Measurements from ENCODE around the gene SLIT3.

GRCh38 chr5:169011451-169011850, 289.5 kb downstream of the SLIT3 start:
- TF ChIP-seq ZNF341 (tag by site-specific recombination; IDR thresholded peaks at IDR 0.05; ENCODE audit: low read depth) (no peak), ZNF701 (tag by site-specific recombination; IDR thresholded peaks at IDR 0.05) (no peak), RBAK (tag by site-specific recombination; IDR thresholded peaks at IDR 0.05) (no peak), TCF7L2 (IDR thresholded peaks at IDR 0.05; ENCODE audit: borderline replicate concordance, low read depth, low read length) (no peak), ZBTB8A (tag by site-specific recombination; IDR thresholded peaks at IDR 0.05) (no peak), SALL2 (tag by site-specific recombination; IDR thresholded peaks at IDR 0.05; ENCODE audit: borderline replicate concordance) (no peak), ZNF747 (tag by site-specific recombination; IDR thresholded peaks at IDR 0.05) (no peak), ZNF670 (tag by site-specific recombination; IDR thresholded peaks at IDR 0.05; ENCODE audit: low read depth) (no peak), ZFP3 (tag by site-specific recombination; IDR thresholded peaks at IDR 0.05; ENCODE audit: low read depth) (no peak), ZNF645 (tag by site-specific recombination; IDR thresholded peaks at IDR 0.05) (no peak)
- TF ChIP-seq, protein P1, sequence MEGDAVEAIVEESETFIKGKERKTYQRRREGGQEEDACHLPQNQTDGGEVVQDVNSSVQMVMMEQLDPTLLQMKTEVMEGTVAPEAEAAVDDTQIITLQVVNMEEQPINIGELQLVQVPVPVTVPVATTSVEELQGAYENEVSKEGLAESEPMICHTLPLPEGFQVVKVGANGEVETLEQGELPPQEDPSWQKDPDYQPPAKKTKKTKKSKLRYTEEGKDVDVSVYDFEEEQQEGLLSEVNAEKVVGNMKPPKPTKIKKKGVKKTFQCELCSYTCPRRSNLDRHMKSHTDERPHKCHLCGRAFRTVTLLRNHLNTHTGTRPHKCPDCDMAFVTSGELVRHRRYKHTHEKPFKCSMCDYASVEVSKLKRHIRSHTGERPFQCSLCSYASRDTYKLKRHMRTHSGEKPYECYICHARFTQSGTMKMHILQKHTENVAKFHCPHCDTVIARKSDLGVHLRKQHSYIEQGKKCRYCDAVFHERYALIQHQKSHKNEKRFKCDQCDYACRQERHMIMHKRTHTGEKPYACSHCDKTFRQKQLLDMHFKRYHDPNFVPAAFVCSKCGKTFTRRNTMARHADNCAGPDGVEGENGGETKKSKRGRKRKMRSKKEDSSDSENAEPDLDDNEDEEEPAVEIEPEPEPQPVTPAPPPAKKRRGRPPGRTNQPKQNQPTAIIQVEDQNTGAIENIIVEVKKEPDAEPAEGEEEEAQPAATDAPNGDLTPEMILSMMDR (tag by site-specific recombination; IDR thresholded peaks at IDR 0.05) = no peak
- TF ChIP-seq, protein P2, sequence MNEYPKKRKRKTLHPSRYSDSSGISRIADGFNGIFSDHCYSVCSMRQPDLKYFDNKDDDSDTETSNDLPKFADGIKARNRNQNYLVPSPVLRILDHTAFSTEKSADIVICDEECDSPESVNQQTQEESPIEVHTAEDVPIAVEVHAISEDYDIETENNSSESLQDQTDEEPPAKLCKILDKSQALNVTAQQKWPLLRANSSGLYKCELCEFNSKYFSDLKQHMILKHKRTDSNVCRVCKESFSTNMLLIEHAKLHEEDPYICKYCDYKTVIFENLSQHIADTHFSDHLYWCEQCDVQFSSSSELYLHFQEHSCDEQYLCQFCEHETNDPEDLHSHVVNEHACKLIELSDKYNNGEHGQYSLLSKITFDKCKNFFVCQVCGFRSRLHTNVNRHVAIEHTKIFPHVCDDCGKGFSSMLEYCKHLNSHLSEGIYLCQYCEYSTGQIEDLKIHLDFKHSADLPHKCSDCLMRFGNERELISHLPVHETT (tag by site-specific recombination; IDR thresholded peaks at IDR 0.05) = no peak
